Large intestine (tissue), 3 donors: ENCODE data around the gene HDX. TPM values are rescaled to one million over a fixed set of nuclear protein-coding genes. Genes with fewer than 3 reads are reported as not detected.
A peak's percentile ranks its signal among the peaks of the same experiment; 100 is the strongest.

Experiments used
- DNase-seq, 2 donors: peaks; one replicate each; pipeline versions ENCODE4 v3.0.0 to v3.0.0-alpha.2; 2013
- H3K27ac ChIP-seq: one replicate; pipeline ENCODE4 v1.5.1; 2013; ENCODE audit warnings: low read length
- H3K27me3 ChIP-seq: 2 replicates; pipeline ENCODE4 v1.6.1; 2013; ENCODE audit warnings: low read length; ENCODE audit not compliant: control insufficient read depth, insufficient read depth
- H3K36me3 ChIP-seq: 2 replicates; pipeline ENCODE4 v1.6.1; 2013; ENCODE audit warnings: low read length; ENCODE audit not compliant: control insufficient read depth, insufficient read depth
- H3K4me1 ChIP-seq: one replicate; pipeline ENCODE4 v1.6.1; 2013; ENCODE audit warnings: low read length; ENCODE audit not compliant: control insufficient read depth, insufficient read depth
- H3K4me3 ChIP-seq: one replicate; pipeline ENCODE4 v1.5.1; 2013; ENCODE audit warnings: low read length
- H3K9me3 ChIP-seq: one replicate; pipeline ENCODE4 v1.6.1; 2013; ENCODE audit warnings: mild to moderate bottlenecking, low read depth, low read length, moderate library complexity; ENCODE audit not compliant: control insufficient read depth
- WGBS: methylation state at CpG from one replicate; pipeline ENCODE4 v1.1.5; 2013; ENCODE audit warnings: low lambda C conversion rate; ENCODE audit not compliant: insufficient coverage; 5-methylcytosine and 5-hydroxymethylcytosine counted together
- polyA plus RNA-seq: library from polyadenylated mRNA; unstranded; fragments of 120-200 nt; gene quantifications from one replicate; pipeline ENCODE4 v1.2.1, GENCODE V29; 2013

Gene HDX
- polyA plus RNA-seq, 1 donor = 2.3 TPM

DNA sequence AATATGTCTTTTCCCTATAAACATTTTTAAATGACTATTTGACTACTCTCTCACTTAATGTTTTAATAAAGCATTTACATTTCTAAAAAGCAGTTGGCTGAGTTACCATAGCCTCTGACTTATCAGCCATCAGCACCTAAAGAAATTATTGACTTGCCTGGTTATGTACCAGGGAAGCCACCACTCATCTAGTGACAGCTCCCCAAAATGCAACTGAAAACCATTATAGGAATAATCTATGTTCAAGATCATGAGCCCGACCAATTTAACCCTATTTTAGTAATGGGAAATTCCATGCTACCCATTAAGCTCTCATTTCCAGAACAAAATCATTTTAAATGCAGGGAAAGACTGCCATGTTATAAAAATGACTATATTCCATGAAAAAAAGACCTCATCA, 34.4 kb downstream of the HDX start:
- no peak overlapping the region for H3K27ac ChIP-seq
- no CpG with 5 or more reads among the region's 1 CpG for WGBS
- H3K4me3 ChIP-seq = no peak overlapping the region
- peaks cover 4% of the 10 kb centered on the region for H3K36me3 ChIP-seq
- DNase-seq = no peak
- H3K9me3 ChIP-seq = no peaks in the 10 kb centered on the region
- no peaks in the 10 kb centered on the region for H3K27me3 ChIP-seq
- H3K4me1 ChIP-seq = no peaks in the 10 kb centered on the region

DNA sequence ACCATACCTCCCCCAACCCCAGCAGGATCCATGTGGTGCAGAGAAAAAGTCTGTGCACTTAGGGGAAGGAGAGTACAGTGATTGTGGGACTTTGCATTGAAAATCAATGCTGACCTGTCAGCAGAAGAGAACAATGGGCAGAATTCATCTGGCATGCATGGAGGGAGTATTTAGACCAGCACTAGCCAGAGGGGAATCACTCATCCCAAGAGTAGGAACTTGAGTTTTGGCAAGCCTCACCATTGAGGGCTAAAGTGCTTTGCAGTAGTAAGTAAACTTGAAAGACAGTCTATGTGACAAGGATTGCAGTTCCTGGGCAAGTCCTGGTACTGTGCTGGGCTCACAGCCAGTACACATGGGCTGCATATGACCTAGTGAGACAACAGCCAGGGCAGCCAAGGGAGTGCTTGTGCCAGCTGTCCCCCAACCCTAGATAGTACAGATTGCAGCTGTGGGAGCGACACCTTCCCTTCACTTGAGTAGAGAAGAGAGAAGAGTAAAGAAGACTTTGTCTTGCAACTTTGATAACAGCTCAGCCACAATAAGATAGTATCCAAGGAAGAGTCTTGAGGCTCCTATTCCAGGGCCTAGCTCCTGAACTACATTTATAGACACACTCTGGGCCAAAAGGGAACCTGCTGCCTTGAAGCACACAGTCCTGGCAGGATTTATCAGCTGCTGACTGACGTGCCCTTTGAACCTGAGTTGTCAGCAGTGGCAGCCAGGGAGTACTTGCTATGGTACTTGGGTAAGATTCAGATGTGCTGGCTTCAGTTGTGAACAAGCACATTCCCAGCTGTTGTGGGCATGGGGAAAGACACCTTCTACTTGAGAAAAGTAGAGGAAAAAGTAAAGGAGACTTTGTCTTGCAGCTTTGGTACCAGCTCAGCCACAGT, 48.7 kb downstream of the HDX start:
- H3K9me3 ChIP-seq = no peaks in the 10 kb centered on the region
- no peaks in the 10 kb centered on the region for H3K27me3 ChIP-seq
- peak in 1 of 2 donors; percentile 3 for DNase-seq
- no peak overlapping the region for H3K27ac ChIP-seq
- no peaks in the 10 kb centered on the region for H3K36me3 ChIP-seq
- no peak overlapping the region for H3K4me3 ChIP-seq
- H3K4me1 ChIP-seq = no peaks in the 10 kb centered on the region
- no CpG with 5 or more reads among the region's 2 CpGs for WGBS

DNA sequence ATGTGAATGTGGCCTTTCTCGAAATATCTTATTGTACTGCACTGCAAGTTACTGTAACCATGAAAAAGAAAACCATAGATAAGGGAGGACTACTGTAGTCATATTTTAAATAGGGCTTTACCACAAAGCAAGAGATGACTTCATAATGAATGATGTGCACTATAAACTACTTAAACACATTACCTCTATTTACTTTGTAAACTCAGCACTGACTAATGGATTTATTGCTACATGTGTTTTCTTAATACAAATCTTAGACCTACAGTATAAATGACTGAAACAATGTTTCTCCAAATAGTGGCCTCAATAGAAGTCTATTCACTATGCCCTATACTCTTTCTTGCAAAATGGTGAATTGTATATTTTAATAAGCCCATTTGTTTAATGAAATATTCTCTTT, 61.1 kb downstream of the HDX start:
- Histone ChIP-seq H3K36me3 (no peaks in the 10 kb centered on the region), H3K27me3 (no peaks in the 10 kb centered on the region), H3K4me1 (no peaks in the 10 kb centered on the region), H3K9me3 (no peaks in the 10 kb centered on the region), H3K27ac (no peak overlapping the region), H3K4me3 (no peak overlapping the region)
- DNase-seq = no peak
- no CpG with 5 or more reads among the region's 1 CpG for WGBS

GRCh38 chrX:84415140-84415539, 87.1 kb downstream of the HDX start:
- Histone ChIP-seq H3K27ac (no peak overlapping the region), H3K36me3 (no peaks in the 10 kb centered on the region), H3K27me3 (no peaks in the 10 kb centered on the region), H3K4me1 (no peaks in the 10 kb centered on the region), H3K4me3 (no peak overlapping the region), H3K9me3 (no peaks in the 10 kb centered on the region)
- DNase-seq = no peak

GRCh38 chrX:84363663-84364062, 138.6 kb downstream of the HDX start:
- Histone ChIP-seq H3K9me3 (no peaks in the 10 kb centered on the region), H3K36me3 (no peaks in the 10 kb centered on the region), H3K27ac (no peak overlapping the region), H3K4me1 (no peaks in the 10 kb centered on the region), H3K4me3 (no peak overlapping the region), H3K27me3 (no peaks in the 10 kb centered on the region)
- WGBS = no CpG with 5 or more reads among the region's 1 CpG
- no peak for DNase-seq

DNA sequence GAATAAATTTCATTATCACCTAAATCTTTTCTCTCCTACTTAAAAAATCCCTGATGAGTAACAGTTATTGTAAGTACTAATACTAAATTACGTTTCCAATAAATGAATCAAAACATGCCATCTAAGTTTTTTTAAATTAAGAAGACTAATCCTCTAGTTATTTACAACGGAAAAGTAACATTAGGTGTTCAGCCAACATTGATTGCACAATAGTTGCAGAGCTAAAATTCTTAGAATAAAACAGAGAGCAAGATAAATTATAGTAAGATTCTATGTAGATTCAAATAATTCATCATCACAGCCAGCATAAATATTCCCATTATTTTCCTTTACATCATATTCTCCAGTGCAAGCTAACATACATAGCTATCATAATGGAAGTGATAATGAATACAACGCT, 139.2 kb downstream of the HDX start:
- no CpG with 5 or more reads among the region's 3 CpGs for WGBS
- Histone ChIP-seq H3K27ac (no peak overlapping the region), H3K9me3 (no peaks in the 10 kb centered on the region), H3K27me3 (no peaks in the 10 kb centered on the region), H3K4me1 (no peaks in the 10 kb centered on the region), H3K4me3 (no peak overlapping the region), H3K36me3 (no peaks in the 10 kb centered on the region)
- DNase-seq = no peak

DNA sequence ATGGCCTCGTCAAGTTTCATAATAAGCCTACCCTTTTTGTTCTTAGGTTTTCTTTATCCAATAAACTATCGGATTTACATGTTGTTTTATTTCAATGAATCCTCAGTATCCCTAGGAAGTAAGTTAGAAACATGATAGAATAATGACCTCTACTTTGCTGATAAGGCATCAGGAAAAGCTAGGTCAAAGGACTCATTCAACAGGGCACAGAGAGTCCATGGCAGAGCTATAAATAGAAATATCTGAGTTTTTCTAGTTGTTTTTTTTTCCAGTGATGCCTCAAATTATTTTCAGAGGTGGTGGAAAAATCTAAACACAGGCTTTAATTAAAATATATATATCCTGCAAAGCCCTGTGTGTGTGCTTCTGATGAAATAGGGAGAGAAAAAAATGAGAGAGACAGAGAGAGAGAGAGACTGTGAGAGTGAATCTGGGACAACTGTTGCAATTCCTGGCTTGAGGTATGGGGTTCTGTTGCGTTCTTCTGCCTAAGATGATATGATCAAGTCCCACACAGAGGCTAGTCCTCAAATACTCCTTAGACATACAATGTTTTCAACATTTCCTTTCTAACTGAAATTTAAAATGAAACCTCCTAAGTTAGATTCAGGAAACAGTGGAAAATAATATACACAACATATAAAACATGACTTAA, 139.9 kb downstream of the HDX start:
- Histone ChIP-seq H3K4me1 (no peaks in the 10 kb centered on the region), H3K27ac (no peak overlapping the region), H3K4me3 (no peak overlapping the region), H3K9me3 (no peaks in the 10 kb centered on the region), H3K36me3 (no peaks in the 10 kb centered on the region), H3K27me3 (no peaks in the 10 kb centered on the region)
- 100% methylated on average over 2 of the region's 3 CpGs for WGBS
- no peak for DNase-seq

GRCh38 chrX:84358271-84358670, 144.0 kb downstream of the HDX start:
- Histone ChIP-seq H3K36me3 (no peaks in the 10 kb centered on the region), H3K4me3 (no peak overlapping the region), H3K4me1 (no peaks in the 10 kb centered on the region), H3K27me3 (no peaks in the 10 kb centered on the region), H3K9me3 (no peaks in the 10 kb centered on the region), H3K27ac (no peak overlapping the region)
- no peak for DNase-seq
- WGBS = no CpG with 5 or more reads among the region's 1 CpG

DNA sequence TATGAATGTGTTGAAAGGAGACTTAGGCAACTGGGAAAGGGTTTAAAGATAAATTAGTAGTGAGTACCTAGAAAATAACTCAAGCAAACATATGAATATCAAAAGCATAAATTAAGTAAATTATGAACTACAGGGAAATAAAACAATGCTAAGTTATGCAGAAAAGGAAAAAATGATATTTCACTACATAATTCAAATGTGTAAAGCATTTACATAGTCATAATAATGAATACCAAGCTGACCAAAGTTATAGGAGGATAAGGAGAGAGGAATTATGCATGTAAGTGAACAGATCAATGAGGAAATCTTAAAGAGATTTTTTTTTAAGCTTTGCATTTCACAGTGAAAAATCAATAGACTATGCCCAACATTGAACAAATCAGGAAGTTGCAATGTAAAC, 145.0 kb downstream of the HDX start:
- Histone ChIP-seq H3K4me1 (no peaks in the 10 kb centered on the region), H3K27ac (no peak overlapping the region), H3K9me3 (no peaks in the 10 kb centered on the region), H3K4me3 (no peak overlapping the region), H3K36me3 (no peaks in the 10 kb centered on the region), H3K27me3 (no peaks in the 10 kb centered on the region)
- DNase-seq = no peak

- H3K27ac ChIP-seq = no peak overlapping the region
- no peak for DNase-seq
- H3K4me1 ChIP-seq = no peaks in the 10 kb centered on the region
- H3K27me3 ChIP-seq = no peaks in the 10 kb centered on the region
- no CpG with 5 or more reads among the region's 1 CpG for WGBS
- no peak overlapping the region for H3K4me3 ChIP-seq
- H3K9me3 ChIP-seq = no peaks in the 10 kb centered on the region
- no peaks in the 10 kb centered on the region for H3K36me3 ChIP-seq
These were observed 161.3 kb downstream of the HDX start for GRCh38 chrX:84340968-84341367.
